ENCODE results near the gene PRPF6. TPM values are rescaled to one million over a fixed set of nuclear protein-coding genes. Genes with fewer than 3 reads are reported as not detected.

The PRPF6 gene
- total and polyA plus RNA-seq, 2 of the 13 experiments (the other 11 are each of a cell fraction or from before 2014, with no cell fraction given): 63.7 to 101 TPM

DNA sequence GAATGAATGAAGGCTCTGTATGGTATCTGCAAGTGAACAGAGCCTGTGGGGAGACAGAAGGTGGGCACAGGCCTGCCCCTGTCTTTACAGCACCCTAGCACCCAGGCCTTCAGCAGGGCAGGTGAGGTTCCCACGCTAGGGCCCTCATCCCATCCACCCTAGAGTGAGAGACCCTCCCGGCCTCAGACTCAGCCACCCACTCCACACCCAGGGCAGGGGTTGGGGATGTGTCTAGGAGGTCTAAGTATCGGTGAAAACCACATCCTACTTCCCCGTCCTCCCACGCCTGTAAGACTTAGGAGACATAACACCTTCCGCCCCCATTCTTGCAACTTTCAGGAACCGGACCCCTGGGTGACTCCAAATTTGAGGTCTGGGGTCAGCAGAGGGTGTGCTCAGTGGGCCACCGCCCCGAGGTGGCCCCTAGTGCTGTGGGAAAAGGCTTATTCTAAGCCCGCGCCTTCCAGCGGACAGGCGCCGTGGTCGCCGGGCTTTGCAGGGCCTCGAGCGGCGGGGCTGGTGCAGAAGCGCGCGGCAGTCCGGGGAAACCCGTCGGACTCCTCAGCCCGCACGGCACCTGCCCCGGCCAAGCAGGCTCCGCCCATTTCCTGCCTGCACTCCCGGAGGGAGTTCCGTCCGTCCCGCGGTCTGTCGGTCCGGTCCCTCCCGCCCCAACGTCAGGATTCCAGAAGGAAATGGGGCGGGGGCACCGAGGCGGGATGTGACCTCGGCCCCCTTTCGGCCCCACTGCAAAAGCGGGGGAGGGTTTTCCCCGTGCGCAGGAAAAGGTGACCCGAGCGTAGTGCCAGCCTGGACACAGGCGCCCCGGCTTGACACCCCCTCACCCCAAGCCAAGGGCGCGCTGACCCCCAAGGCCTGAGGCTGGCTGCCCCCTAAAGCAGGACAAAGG lies 2.4 kb upstream of the PRPF6 start (continued):
- TF ChIP-seq ZSCAN25 (CRISPR knock-in tag; IDR thresholded peaks at IDR 0.05): peak; percentile 73
- peak; percentile 84 for TF ChIP-seq SATB2 (CRISPR knock-in tag; IDR thresholded peaks at IDR 0.05)
- no peak for TF ChIP-seq SUZ12 (IDR thresholded peaks at IDR 0.05; ENCODE audit: low read depth, low read length)
- TF ChIP-seq CC2D1A (CRISPR knock-in tag; IDR thresholded peaks at IDR 0.05): 0 out of 2 replicates have a peak, but pooled peaks have one; percentile 35
- no peak for TF ChIP-seq ZNF775 (CRISPR knock-in tag; IDR thresholded peaks at IDR 0.05; ENCODE audit: borderline replicate concordance)
- TF ChIP-seq JARID2 (CRISPR knock-in tag; IDR thresholded peaks at IDR 0.05; ENCODE audit: insufficient replicate concordance): no peak
- TF ChIP-seq, protein P1, sequence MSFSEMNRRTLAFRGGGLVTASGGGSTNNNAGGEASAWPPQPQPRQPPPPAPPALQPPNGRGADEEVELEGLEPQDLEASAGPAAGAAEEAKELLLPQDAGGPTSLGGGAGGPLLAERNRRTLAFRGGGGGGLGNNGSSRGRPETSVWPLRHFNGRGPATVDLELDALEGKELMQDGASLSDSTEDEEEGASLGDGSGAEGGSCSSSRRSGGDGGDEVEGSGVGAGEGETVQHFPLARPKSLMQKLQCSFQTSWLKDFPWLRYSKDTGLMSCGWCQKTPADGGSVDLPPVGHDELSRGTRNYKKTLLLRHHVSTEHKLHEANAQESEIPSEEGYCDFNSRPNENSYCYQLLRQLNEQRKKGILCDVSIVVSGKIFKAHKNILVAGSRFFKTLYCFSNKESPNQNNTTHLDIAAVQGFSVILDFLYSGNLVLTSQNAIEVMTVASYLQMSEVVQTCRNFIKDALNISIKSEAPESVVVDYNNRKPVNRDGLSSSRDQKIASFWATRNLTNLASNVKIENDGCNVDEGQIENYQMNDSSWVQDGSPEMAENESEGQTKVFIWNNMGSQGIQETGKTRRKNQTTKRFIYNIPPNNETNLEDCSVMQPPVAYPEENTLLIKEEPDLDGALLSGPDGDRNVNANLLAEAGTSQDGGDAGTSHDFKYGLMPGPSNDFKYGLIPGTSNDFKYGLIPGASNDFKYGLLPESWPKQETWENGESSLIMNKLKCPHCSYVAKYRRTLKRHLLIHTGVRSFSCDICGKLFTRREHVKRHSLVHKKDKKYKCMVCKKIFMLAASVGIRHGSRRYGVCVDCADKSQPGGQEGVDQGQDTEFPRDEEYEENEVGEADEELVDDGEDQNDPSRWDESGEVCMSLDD (CRISPR knock-in tag; IDR thresholded peaks at IDR 0.05; ENCODE audit: borderline replicate concordance): peak; percentile 93
- TF ChIP-seq ZNF30 (CRISPR knock-in tag; IDR thresholded peaks at IDR 0.05): peak; percentile 38; the same call in 1 of the 2 replicates
- TF ChIP-seq ZNF180 (CRISPR knock-in tag; IDR thresholded peaks at IDR 0.05; ENCODE audit: borderline replicate concordance, low read depth): 0 out of 2 replicates have a peak, but pooled peaks have one; percentile 58
- peak; percentile 95 for TF ChIP-seq PHF5A (CRISPR knock-in tag; IDR thresholded peaks at IDR 0.05; ENCODE audit: low read depth, unreplicated experiment)
- peak; percentile 71; the same call in 1 of the 2 replicates for TF ChIP-seq HNRNPL (IDR thresholded peaks at IDR 0.05; ENCODE audit: low read depth, low read length)
- no peak for TF ChIP-seq MAFF (IDR thresholded peaks at IDR 0.05; ENCODE audit: low read depth, low read length)
- TF ChIP-seq, protein P2, sequence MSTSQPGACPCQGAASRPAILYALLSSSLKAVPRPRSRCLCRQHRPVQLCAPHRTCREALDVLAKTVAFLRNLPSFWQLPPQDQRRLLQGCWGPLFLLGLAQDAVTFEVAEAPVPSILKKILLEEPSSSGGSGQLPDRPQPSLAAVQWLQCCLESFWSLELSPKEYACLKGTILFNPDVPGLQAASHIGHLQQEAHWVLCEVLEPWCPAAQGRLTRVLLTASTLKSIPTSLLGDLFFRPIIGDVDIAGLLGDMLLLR (CRISPR knock-in tag; IDR thresholded peaks at IDR 0.05): peak; percentile 61; the same call in 1 of the 2 replicates
- peak; percentile 85 for TF ChIP-seq GZF1 (CRISPR knock-in tag; IDR thresholded peaks at IDR 0.05)
- peak; percentile 94 for TF ChIP-seq KAT8 (CRISPR knock-in tag; IDR thresholded peaks at IDR 0.05)
- TF ChIP-seq THAP11 (CRISPR knock-in tag; IDR thresholded peaks at IDR 0.05): peak; percentile 89
- TF ChIP-seq FOXP4 (CRISPR knock-in tag; IDR thresholded peaks at IDR 0.05): peak; percentile 77
- TF ChIP-seq ZNF335 (CRISPR knock-in tag; IDR thresholded peaks at IDR 0.05): peak; percentile 80
- peak; percentile 45; the same call in 1 of the 2 replicates for TF ChIP-seq SALL2 (CRISPR knock-in tag; IDR thresholded peaks at IDR 0.05)
- peak; percentile 72 for TF ChIP-seq ZNF281 (CRISPR knock-in tag; IDR thresholded peaks at IDR 0.05; ENCODE audit: borderline replicate concordance)
- 0 out of 2 replicates have a peak, but pooled peaks have one; percentile 53 for TF ChIP-seq ZNF451 (CRISPR knock-in tag; IDR thresholded peaks at IDR 0.05)

All from HepG2 (cell line).